Activated CD4-positive, alpha-beta T cell treated with anti-CD3 and anti-CD28 coated beads for 24 hours (primary cell): ENCODE data around the gene POU3F1.
"Not testable (repeated sequence)": the region's sequence is repeated elsewhere in the genome, so short reads cannot be mapped to it uniquely, and the experiment has no call there.

Source experiments
- DNase-seq, 2 donors: peaks; one replicate each; pipeline ENCODE4 v3.0.0-alpha.2; 2020; ENCODE audit warnings: low read depth in 2 of 2

Gene POU3F1

GRCh38 chr1:38047603-38048141, 1.1 kb upstream of the POU3F1 start:
- no peak for DNase-seq

- DNase-seq = peak; percentile 71 to 72
Observed at GRCh38 chr1:38046884-38047602, 450 bp upstream of the POU3F1 start.

GRCh38 chr1:38045401-38046332, 926 bp downstream of the POU3F1 start:
- DNase-seq = no peak

- no peak for DNase-seq
Observed at GRCh38 chr1:38044221-38045215, 2.1 kb downstream of the POU3F1 start.

GRCh38 chr1:38043036-38043747, 3.4 kb downstream of the POU3F1 start:
- DNase-seq = no peak

GRCh38 chr1:38041936-38042834, 4.4 kb downstream of the POU3F1 start:
- DNase-seq = no peak

GRCh38 chr1:38039331-38040088, 7.1 kb downstream of the POU3F1 start:
- no peak for DNase-seq

GRCh38 chr1:38038861-38039260, 7.7 kb downstream of the POU3F1 start:
- no peak for DNase-seq

GRCh38 chr1:38037221-38037939, 9.2 kb downstream of the POU3F1 start:
- no peak for DNase-seq

- no peak for DNase-seq
Observed at GRCh38 chr1:38034871-38035270, 11.7 kb downstream of the POU3F1 start.

- not testable (repeated sequence) for DNase-seq
Observed at GRCh38 chr1:38032992-38033391, 13.6 kb downstream of the POU3F1 start.

- no peak for DNase-seq
Observed at GRCh38 chr1:38031513-38031866, 15.1 kb downstream of the POU3F1 start.

GRCh38 chr1:38030596-38031512, 15.7 kb downstream of the POU3F1 start:
- DNase-seq = no peak

GRCh38 chr1:38029685-38030511, 16.7 kb downstream of the POU3F1 start:
- peak; percentile 62 to 67 for DNase-seq

- DNase-seq = no peak
Observed at GRCh38 chr1:38029081-38029681, 17.4 kb downstream of the POU3F1 start.

GRCh38 chr1:38028671-38029070, 17.9 kb downstream of the POU3F1 start:
- no peak for DNase-seq
